ENCODE data around the gene MYO1D. TPM values are rescaled to one million over a fixed set of nuclear protein-coding genes. Genes with fewer than 3 reads are reported as not detected.

The MYO1D gene
- total and polyA plus RNA-seq, 4 donors = 4.5 to 22.9 (median 13.3) TPM

DNA sequence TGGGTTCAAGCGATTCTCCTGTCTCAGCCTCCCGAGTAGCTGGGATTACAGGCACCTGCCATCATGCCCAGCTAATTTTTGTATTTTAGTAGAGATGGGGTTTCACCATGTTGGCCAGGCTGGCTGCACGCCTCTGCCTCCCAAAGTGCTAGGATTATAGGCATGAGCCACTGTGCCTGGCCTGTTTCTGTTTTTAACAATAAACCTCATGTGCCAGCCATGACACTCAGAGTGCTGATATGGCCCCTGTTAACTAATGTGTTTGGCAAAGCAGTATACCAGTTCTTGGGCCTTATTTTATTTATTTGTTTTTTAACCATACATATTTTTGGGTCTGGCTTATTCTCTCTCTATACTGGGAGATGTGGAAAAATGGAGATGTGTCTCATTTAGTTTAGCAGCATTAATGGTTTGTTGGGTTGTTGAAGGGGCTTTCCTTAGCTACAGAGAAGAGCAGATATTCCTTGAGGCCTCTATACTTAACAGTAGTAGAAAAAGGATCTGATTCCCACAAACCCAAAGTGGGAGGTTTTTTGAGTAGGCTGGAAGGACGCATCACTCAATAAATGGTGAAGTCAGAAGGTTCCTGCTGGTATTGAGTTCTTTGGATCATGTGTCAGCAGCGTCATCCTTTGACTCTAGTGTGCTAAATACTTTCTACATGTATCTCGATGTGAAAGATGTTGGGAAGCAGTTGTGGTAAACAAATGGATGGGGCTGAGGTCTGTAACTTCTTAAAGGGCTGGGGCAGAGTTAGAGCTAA, 406.3 kb downstream of the MYO1D start:
- Histone ChIP-seq H3K9me3 (ENCODE audit: control insufficient read depth in 4 of 4, low read length in 3 of 4) (no peaks in the 10 kb centered on the region), H3K27me3 (ENCODE audit: control insufficient read depth in 4 of 4, insufficient read depth in 4 of 4, low read length in 3 of 4) (no peaks in the 10 kb centered on the region), H3K4me3 (ENCODE audit: low read depth in 1 of 3, low read length in 3 of 3) (no peak overlapping the region), H3K9ac (ENCODE audit: low read depth in 1 of 2, low read length in 2 of 2) (no peak overlapping the region), H3K4me1 (ENCODE audit: control insufficient read depth in 4 of 4, insufficient read depth in 4 of 4, low read length in 3 of 4) (no peaks in the 10 kb centered on the region), H3K27ac (ENCODE audit: low read depth in 1 of 2, low read length in 2 of 2) (no peak overlapping the region), H3K36me3 (ENCODE audit: control insufficient read depth in 4 of 4, insufficient read depth in 3 of 4, low read depth in 1 of 4, low read length in 3 of 4) (peaks cover 14 to 71% (median 59%) of the 10 kb centered on the region in 4 donors)
- DNase-seq (ENCODE audit: low spot score) = no peak
- 97% methylated on average over 6 of the region's 6 CpGs for WGBS
- TF ChIP-seq RAD21 (IDR thresholded peaks at IDR 0.05) = no peak
- no peak for TF ChIP-seq HNF4G (IDR thresholded peaks at IDR 0.05)
- TF ChIP-seq, protein P1, sequence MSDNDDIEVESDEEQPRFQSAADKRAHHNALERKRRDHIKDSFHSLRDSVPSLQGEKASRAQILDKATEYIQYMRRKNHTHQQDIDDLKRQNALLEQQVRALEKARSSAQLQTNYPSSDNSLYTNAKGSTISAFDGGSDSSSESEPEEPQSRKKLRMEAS (IDR thresholded peaks at IDR 0.05) = no peak
- no peak for TF ChIP-seq FOXA2 (IDR thresholded peaks at IDR 0.05)

DNA sequence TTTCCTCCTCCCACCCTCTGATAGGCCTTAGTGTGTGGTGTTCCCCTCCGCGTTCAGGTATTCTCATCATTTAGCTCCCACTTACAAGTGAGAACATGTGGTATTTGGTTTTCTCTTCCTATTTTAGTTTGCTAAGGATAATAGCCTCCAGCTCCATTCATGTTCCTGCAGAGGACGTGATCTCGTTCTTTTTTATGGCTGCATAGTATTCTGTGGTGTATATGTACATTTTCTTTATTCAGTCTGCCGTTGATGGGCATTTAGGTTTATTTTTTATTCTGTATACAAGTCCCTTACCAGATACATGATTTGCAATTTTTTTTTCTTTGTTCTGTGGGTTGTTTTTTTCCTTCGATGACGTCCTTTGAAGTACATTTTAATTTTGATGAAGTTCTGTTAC, 409.0 kb downstream of the MYO1D start:
- Histone ChIP-seq H3K4me3 (ENCODE audit: low read depth in 1 of 3, low read length in 3 of 3) (no peak overlapping the region), H3K9me3 (ENCODE audit: control insufficient read depth in 4 of 4, low read length in 3 of 4) (no peaks in the 10 kb centered on the region), H3K4me1 (ENCODE audit: control insufficient read depth in 4 of 4, insufficient read depth in 4 of 4, low read length in 3 of 4) (no peaks in the 10 kb centered on the region), H3K36me3 (ENCODE audit: control insufficient read depth in 4 of 4, insufficient read depth in 3 of 4, low read depth in 1 of 4, low read length in 3 of 4) (peaks cover 15 to 66% (median 54%) of the 10 kb centered on the region in 4 donors), H3K9ac (ENCODE audit: low read depth in 1 of 2, low read length in 2 of 2) (no peak overlapping the region), H3K27ac (ENCODE audit: low read depth in 1 of 2, low read length in 2 of 2) (no peak overlapping the region), H3K27me3 (ENCODE audit: control insufficient read depth in 4 of 4, insufficient read depth in 4 of 4, low read length in 3 of 4) (no peaks in the 10 kb centered on the region)
- no peak for TF ChIP-seq TAF1 (conservative IDR thresholded peaks at IDR 0.05)
- TF ChIP-seq, protein P2, sequence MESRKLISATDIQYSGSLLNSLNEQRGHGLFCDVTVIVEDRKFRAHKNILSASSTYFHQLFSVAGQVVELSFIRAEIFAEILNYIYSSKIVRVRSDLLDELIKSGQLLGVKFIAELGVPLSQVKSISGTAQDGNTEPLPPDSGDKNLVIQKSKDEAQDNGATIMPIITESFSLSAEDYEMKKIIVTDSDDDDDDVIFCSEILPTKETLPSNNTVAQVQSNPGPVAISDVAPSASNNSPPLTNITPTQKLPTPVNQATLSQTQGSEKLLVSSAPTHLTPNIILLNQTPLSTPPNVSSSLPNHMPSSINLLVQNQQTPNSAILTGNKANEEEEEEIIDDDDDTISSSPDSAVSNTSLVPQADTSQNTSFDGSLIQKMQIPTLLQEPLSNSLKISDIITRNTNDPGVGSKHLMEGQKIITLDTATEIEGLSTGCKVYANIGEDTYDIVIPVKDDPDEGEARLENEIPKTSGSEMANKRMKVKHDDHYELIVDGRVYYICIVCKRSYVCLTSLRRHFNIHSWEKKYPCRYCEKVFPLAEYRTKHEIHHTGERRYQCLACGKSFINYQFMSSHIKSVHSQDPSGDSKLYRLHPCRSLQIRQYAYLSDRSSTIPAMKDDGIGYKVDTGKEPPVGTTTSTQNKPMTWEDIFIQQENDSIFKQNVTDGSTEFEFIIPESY (IDR thresholded peaks at IDR 0.05) = no peak
- no peak for TF ChIP-seq HNF4G (IDR thresholded peaks at IDR 0.05)
- no peak for TF ChIP-seq RXRA (IDR thresholded peaks at IDR 0.05)
- no peak for TF ChIP-seq RAD21 (IDR thresholded peaks at IDR 0.05)
- no peak for TF ChIP-seq SP1 (IDR thresholded peaks at IDR 0.05)
- TF ChIP-seq, protein P3, sequence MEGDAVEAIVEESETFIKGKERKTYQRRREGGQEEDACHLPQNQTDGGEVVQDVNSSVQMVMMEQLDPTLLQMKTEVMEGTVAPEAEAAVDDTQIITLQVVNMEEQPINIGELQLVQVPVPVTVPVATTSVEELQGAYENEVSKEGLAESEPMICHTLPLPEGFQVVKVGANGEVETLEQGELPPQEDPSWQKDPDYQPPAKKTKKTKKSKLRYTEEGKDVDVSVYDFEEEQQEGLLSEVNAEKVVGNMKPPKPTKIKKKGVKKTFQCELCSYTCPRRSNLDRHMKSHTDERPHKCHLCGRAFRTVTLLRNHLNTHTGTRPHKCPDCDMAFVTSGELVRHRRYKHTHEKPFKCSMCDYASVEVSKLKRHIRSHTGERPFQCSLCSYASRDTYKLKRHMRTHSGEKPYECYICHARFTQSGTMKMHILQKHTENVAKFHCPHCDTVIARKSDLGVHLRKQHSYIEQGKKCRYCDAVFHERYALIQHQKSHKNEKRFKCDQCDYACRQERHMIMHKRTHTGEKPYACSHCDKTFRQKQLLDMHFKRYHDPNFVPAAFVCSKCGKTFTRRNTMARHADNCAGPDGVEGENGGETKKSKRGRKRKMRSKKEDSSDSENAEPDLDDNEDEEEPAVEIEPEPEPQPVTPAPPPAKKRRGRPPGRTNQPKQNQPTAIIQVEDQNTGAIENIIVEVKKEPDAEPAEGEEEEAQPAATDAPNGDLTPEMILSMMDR (IDR thresholded peaks at IDR 0.05; ENCODE audit: low read depth, low read length, missing input control) = no peak
- no peak for TF ChIP-seq GABPA (IDR thresholded peaks at IDR 0.05 in 1 of 2, conservative IDR thresholded peaks at IDR 0.05 in 1 of 2)
- TF ChIP-seq HNF4A (conservative IDR thresholded peaks at IDR 0.05) = no peak
- TF ChIP-seq FOXA2 (IDR thresholded peaks at IDR 0.05) = no peak
- TF ChIP-seq FOXA1 (IDR thresholded peaks at IDR 0.05) = no peak
- TF ChIP-seq NR2F2 (IDR thresholded peaks at IDR 0.05) = no peak
- no peak for TF ChIP-seq EGR1 (IDR thresholded peaks at IDR 0.05; ENCODE audit: low read depth in 2 of 2)
- TF ChIP-seq REST (IDR thresholded peaks at IDR 0.05) = no peak
- TF ChIP-seq ATF3 (IDR thresholded peaks at IDR 0.05) = no peak
- TF ChIP-seq YY1 (IDR thresholded peaks at IDR 0.05) = no peak
- 98% methylated on average over 7 of the region's 7 CpGs for WGBS
- DNase-seq (ENCODE audit: low spot score) = no peak

All from liver (tissue), 9 donors.